Loucy (cell line): Measurements from ENCODE around the gene SETD3.

ENCODE experiments used
- CTCF ChIP-seq: fragments of 200-600 bp; sonication (generic); conservative IDR thresholded peaks from 2 replicates; pipeline ENCODE4 v1.5.1; 2014; ENCODE audit warnings: mild to moderate bottlenecking, antibody characterized with exemption, low read length
- EZH2phosphoT487 ChIP-seq: fragments of 200-600 bp; IDR thresholded peaks from 2 replicates; pipeline ENCODE4 v1.6.1; 2018; ENCODE audit warnings: antibody characterized with exemption, mild to moderate bottlenecking, moderate library complexity, borderline replicate concordance

GRCh38 chr14:99425272-99425681 is 55.4 kb downstream of the SETD3 start:
- TF ChIP-seq CTCF = no peak
- TF ChIP-seq EZH2phosphoT487 = no peak
